ENCODE results near the gene TCP1. TPM values are rescaled to one million over a fixed set of nuclear protein-coding genes. Genes with fewer than 3 reads are reported as not detected.
"Not testable (repeated sequence)": the region's sequence is repeated elsewhere in the genome, so short reads cannot be mapped to it uniquely, and the experiment has no call there.

The TCP1 gene
- total RNA-seq, 1 donor = 170 TPM

GRCh38 chr6:159817951-159818739, 28.7 kb upstream of the TCP1 start:
- Histone ChIP-seq H3K9me3 (ENCODE audit: low read depth, low read length) (no peaks in the 10 kb centered on the region), H3K4me3 (ENCODE audit: insufficient read depth, low read length) (no peak overlapping the region), H2AFZ (ENCODE audit: low read length) (no peak overlapping the region), H3K79me2 (ENCODE audit: insufficient read depth, low read length) (no peaks in the 10 kb centered on the region), H3K4me2 (ENCODE audit: insufficient read depth, low read length) (no peak overlapping the region), H3K27ac (ENCODE audit: low read depth, low read length) (no peak overlapping the region), H3K36me3 (ENCODE audit: insufficient read depth, low read length) (no peaks in the 10 kb centered on the region), H3K4me1 (ENCODE audit: insufficient read depth, low read length) (no peaks in the 10 kb centered on the region), H4K20me1 (ENCODE audit: insufficient read depth, low read length) (no peaks in the 10 kb centered on the region), H3K27me3 (ENCODE audit: insufficient read depth, low read length) (peaks cover 6% of the 10 kb centered on the region)
- no peak for DNase-seq (ENCODE audit: insufficient read length, low spot score, missing footprints)
- TF ChIP-seq, protein P1, sequence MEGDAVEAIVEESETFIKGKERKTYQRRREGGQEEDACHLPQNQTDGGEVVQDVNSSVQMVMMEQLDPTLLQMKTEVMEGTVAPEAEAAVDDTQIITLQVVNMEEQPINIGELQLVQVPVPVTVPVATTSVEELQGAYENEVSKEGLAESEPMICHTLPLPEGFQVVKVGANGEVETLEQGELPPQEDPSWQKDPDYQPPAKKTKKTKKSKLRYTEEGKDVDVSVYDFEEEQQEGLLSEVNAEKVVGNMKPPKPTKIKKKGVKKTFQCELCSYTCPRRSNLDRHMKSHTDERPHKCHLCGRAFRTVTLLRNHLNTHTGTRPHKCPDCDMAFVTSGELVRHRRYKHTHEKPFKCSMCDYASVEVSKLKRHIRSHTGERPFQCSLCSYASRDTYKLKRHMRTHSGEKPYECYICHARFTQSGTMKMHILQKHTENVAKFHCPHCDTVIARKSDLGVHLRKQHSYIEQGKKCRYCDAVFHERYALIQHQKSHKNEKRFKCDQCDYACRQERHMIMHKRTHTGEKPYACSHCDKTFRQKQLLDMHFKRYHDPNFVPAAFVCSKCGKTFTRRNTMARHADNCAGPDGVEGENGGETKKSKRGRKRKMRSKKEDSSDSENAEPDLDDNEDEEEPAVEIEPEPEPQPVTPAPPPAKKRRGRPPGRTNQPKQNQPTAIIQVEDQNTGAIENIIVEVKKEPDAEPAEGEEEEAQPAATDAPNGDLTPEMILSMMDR (IDR thresholded peaks at IDR 0.05; ENCODE audit: extremely low read depth, low read depth, low read length) = no peak

DNA sequence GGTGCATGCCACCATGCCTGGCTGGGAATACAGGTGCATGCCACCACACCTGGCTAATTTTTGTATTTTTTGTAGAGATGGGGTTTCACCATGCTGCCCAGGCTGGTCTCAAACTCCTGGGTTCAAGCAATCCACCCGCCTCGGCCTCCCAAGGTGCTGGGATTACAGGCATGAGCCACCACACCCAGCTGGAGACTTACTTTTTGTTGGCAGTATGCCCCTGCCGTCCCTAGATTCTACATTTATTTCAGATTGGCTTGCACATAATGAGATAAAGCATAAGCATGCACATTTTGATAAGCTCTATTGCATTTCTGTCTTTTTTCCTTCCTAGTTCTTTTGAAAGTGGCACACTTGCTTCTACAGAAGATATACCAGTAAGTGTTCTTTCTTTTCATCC, 27.4 kb upstream of the TCP1 start:
- not testable (repeated sequence) for H3K79me2 ChIP-seq (ENCODE audit: insufficient read depth, low read length); H3K36me3 ChIP-seq (ENCODE audit: insufficient read depth, low read length); H3K27me3 ChIP-seq (ENCODE audit: insufficient read depth, low read length); H3K4me1 ChIP-seq (ENCODE audit: insufficient read depth, low read length); DNase-seq (ENCODE audit: insufficient read length, low spot score, missing footprints); H2AFZ ChIP-seq (ENCODE audit: low read length); H3K9me3 ChIP-seq (ENCODE audit: low read depth, low read length); H4K20me1 ChIP-seq (ENCODE audit: insufficient read depth, low read length); H3K27ac ChIP-seq (ENCODE audit: low read depth, low read length); H3K4me2 ChIP-seq (ENCODE audit: insufficient read depth, low read length); H3K4me3 ChIP-seq (ENCODE audit: insufficient read depth, low read length)

- Histone ChIP-seq H3K27me3 (ENCODE audit: insufficient read depth, low read length) (peaks cover 3% of the 10 kb centered on the region), H3K4me1 (ENCODE audit: insufficient read depth, low read length) (no peaks in the 10 kb centered on the region), H3K27ac (ENCODE audit: low read depth, low read length) (no peak overlapping the region), H2AFZ (ENCODE audit: low read length) (no peak overlapping the region), H3K4me3 (ENCODE audit: insufficient read depth, low read length) (no peak overlapping the region), H3K9me3 (ENCODE audit: low read depth, low read length) (no peaks in the 10 kb centered on the region), H3K4me2 (ENCODE audit: insufficient read depth, low read length) (no peak overlapping the region), H3K79me2 (ENCODE audit: insufficient read depth, low read length) (no peaks in the 10 kb centered on the region), H3K36me3 (ENCODE audit: insufficient read depth, low read length) (no peaks in the 10 kb centered on the region), H4K20me1 (ENCODE audit: insufficient read depth, low read length) (no peaks in the 10 kb centered on the region)
- DNase-seq (ENCODE audit: insufficient read length, low spot score, missing footprints) = no peak
- TF ChIP-seq, protein P1 (IDR thresholded peaks at IDR 0.05; ENCODE audit: extremely low read depth, low read depth, low read length) = no peak
These were observed 26.0 kb upstream of the TCP1 start for GRCh38 chr6:159815410-159815809.

- no peak overlapping the region for H3K27ac ChIP-seq (ENCODE audit: low read depth, low read length)
- no peaks in the 10 kb centered on the region for H4K20me1 ChIP-seq (ENCODE audit: insufficient read depth, low read length)
- no peak for DNase-seq (ENCODE audit: insufficient read length, low spot score, missing footprints)
- no peaks in the 10 kb centered on the region for H3K4me1 ChIP-seq (ENCODE audit: insufficient read depth, low read length)
- H3K4me2 ChIP-seq (ENCODE audit: insufficient read depth, low read length) = no peak overlapping the region
- no peak overlapping the region for H2AFZ ChIP-seq (ENCODE audit: low read length)
- no peaks in the 10 kb centered on the region for H3K9me3 ChIP-seq (ENCODE audit: low read depth, low read length)
- H3K4me3 ChIP-seq (ENCODE audit: insufficient read depth, low read length) = no peak overlapping the region
- no peaks in the 10 kb centered on the region for H3K27me3 ChIP-seq (ENCODE audit: insufficient read depth, low read length)
- TF ChIP-seq, protein P1 (IDR thresholded peaks at IDR 0.05; ENCODE audit: extremely low read depth, low read depth, low read length) = no peak
- no peaks in the 10 kb centered on the region for H3K79me2 ChIP-seq (ENCODE audit: insufficient read depth, low read length)
- no peaks in the 10 kb centered on the region for H3K36me3 ChIP-seq (ENCODE audit: insufficient read depth, low read length)
These were observed 24.4 kb upstream of the TCP1 start for GRCh38 chr6:159813781-159814180.
